ENCODE data around the gene SPRY4.

GRCh38 chr5:142317753-142318152 is 7.1 kb downstream of the SPRY4 start:
- no peak for TF ChIP-seq CTCF (IDR thresholded peaks at IDR 0.05; ENCODE audit: low read length)
- no peak for TF ChIP-seq EZH2 (optimal IDR thresholded peaks at IDR 0.05; ENCODE audit: low read depth, low read length)
- TF ChIP-seq EZH2phosphoT487 (IDR thresholded peaks at IDR 0.05; ENCODE audit: low read length): no peak
